ENCODE data around the gene FCN3. TPM values are rescaled to one million over a fixed set of nuclear protein-coding genes. Genes with fewer than 3 reads are reported as not detected.

The FCN3 gene
- total and polyA plus RNA-seq, 2 experiments from 2014 or later: 0.81 to 3.6 TPM

GRCh38 chr1:27335506-27336422, 38.9 kb downstream of the FCN3 start:
- Histone ChIP-seq H3K4me3 (no peak overlapping the region), H3K9me3 (ENCODE audit: low read depth) (no peaks in the 10 kb centered on the region), H3K36me3 (no peaks in the 10 kb centered on the region), H3K27me3 (no peaks in the 10 kb centered on the region), H3K27ac (no peak overlapping the region), H3K4me1 (ENCODE audit: low read depth) (peaks cover 9% of the 10 kb centered on the region)
- TF ChIP-seq CTCF (IDR thresholded peaks at IDR 0.05; ENCODE audit: low read depth, low read length): no peak
- no peak for DNase-seq (ENCODE audit: low read depth in 1 of 2, low spot score in 1 of 2)

GRCh38 chr1:27333717-27334279, 40.8 kb downstream of the FCN3 start:
- peak overlapping the region; percentile 3 for H3K27ac ChIP-seq
- H3K27me3 ChIP-seq: no peaks in the 10 kb centered on the region
- no peak for TF ChIP-seq CTCF (IDR thresholded peaks at IDR 0.05; ENCODE audit: low read depth, low read length)
- H3K9me3 ChIP-seq (ENCODE audit: low read depth): no peaks in the 10 kb centered on the region
- H3K4me1 ChIP-seq (ENCODE audit: low read depth): peaks cover 2% of the 10 kb centered on the region
- H3K4me3 ChIP-seq: no peak overlapping the region
- no peak for DNase-seq (ENCODE audit: low read depth in 1 of 2, low spot score in 1 of 2)
- H3K36me3 ChIP-seq: no peaks in the 10 kb centered on the region

- Histone ChIP-seq H3K4me1 (ENCODE audit: low read depth) (no peaks in the 10 kb centered on the region), H3K9me3 (ENCODE audit: low read depth) (no peaks in the 10 kb centered on the region), H3K36me3 (no peaks in the 10 kb centered on the region), H3K27me3 (no peaks in the 10 kb centered on the region), H3K27ac (peak overlapping the region; percentile 29), H3K4me3 (no peak overlapping the region)
- peak; percentile 91 for TF ChIP-seq CTCF (IDR thresholded peaks at IDR 0.05; ENCODE audit: low read depth, low read length)
- DNase-seq (ENCODE audit: low read depth in 1 of 2, low spot score in 1 of 2): peak; percentile 54 to 75
Measured at GRCh38 chr1:27332536-27333281, 41.9 kb downstream of the FCN3 start.

GRCh38 chr1:27331922-27332321, 42.7 kb downstream of the FCN3 start:
- Histone ChIP-seq H3K27me3 (no peaks in the 10 kb centered on the region), H3K4me3 (no peak overlapping the region), H3K4me1 (ENCODE audit: low read depth) (no peaks in the 10 kb centered on the region), H3K36me3 (no peaks in the 10 kb centered on the region), H3K9me3 (ENCODE audit: low read depth) (no peaks in the 10 kb centered on the region), H3K27ac (peak overlapping the region; percentile 29)
- TF ChIP-seq CTCF (IDR thresholded peaks at IDR 0.05; ENCODE audit: low read depth, low read length): no peak
- DNase-seq (ENCODE audit: low read depth in 1 of 2, low spot score in 1 of 2): no peak

GRCh38 chr1:27331426-27331825, 43.2 kb downstream of the FCN3 start:
- H3K4me1 ChIP-seq (ENCODE audit: low read depth): no peaks in the 10 kb centered on the region
- no peak for TF ChIP-seq CTCF (IDR thresholded peaks at IDR 0.05; ENCODE audit: low read depth, low read length)
- no peaks in the 10 kb centered on the region for H3K27me3 ChIP-seq
- H3K27ac ChIP-seq: no peak overlapping the region
- no peaks in the 10 kb centered on the region for H3K36me3 ChIP-seq
- H3K9me3 ChIP-seq (ENCODE audit: low read depth): no peaks in the 10 kb centered on the region
- H3K4me3 ChIP-seq: no peak overlapping the region
- no peak for DNase-seq (ENCODE audit: low read depth in 1 of 2, low spot score in 1 of 2)

All from cardiac muscle cell (in vitro differentiated cells and primary cell).